ENCODE measurements around the gene HSPB8. TPM values are rescaled to one million over a fixed set of nuclear protein-coding genes. Genes with fewer than 3 reads are reported as not detected.

Gene HSPB8
- total RNA-seq, 1 donor from 2014 or later = 54.6 TPM

GRCh38 chr12:119181202-119181601 lies 2.5 kb downstream of the HSPB8 start:
- Mint-ChIP-seq H3K36me3 (ENCODE audit: low read depth, unreplicated experiment) (peaks cover 6% of the 10 kb centered on the region), H3K4me1 (ENCODE audit: low read depth, unreplicated experiment) (peaks cover 37% of the 10 kb centered on the region), H3K9me3 (ENCODE audit: unreplicated experiment) (no peaks in the 10 kb centered on the region), H3K27ac (ENCODE audit: unreplicated experiment) (peak overlapping the region; percentile 94), H3K4me3 (ENCODE audit: unreplicated experiment) (peak overlapping the region; percentile 91), H3K27me3 (ENCODE audit: low read depth, unreplicated experiment) (no peaks in the 10 kb centered on the region)
- FAIRE-seq (no peak), DNase-seq (ENCODE audit: low read depth) (no peak)
- Histone ChIP-seq H3K36me3 (ENCODE audit: insufficient read depth, low read length) (no peaks in the 10 kb centered on the region), H4K20me1 (ENCODE audit: insufficient read depth, low read length) (peaks cover 7% of the 10 kb centered on the region), H3K4me1 (ENCODE audit: insufficient read depth, low read length) (peaks cover 48% of the 10 kb centered on the region), H3K9ac (ENCODE audit: low read length) (peak overlapping the region; percentile 92), H3K4me3 (ENCODE audit: insufficient read depth, low read depth, low read length) (peak overlapping the region; percentile 66), H3K4me2 (ENCODE audit: low read length) (peak overlapping the region; percentile 86), H2AFZ (ENCODE audit: low read depth, low read length) (peak overlapping the region; percentile 13), H3K79me2 (ENCODE audit: insufficient read depth, low read length) (peaks cover 38% of the 10 kb centered on the region), H3K27me3 (ENCODE audit: insufficient read depth, low read length) (no peaks in the 10 kb centered on the region), H3K9me3 (ENCODE audit: insufficient read depth, low read depth, low read length) (no peaks in the 10 kb centered on the region), H3K27ac (ENCODE audit: low read depth, low read length) (peak overlapping the region; percentile 90)
- TF ChIP-seq CTCF (IDR thresholded peaks at IDR 0.05; ENCODE audit: insufficient read depth, low read depth, low read length) (no peak), EZH2 (IDR thresholded peaks at IDR 0.05; ENCODE audit: insufficient read depth, low read length) (no peak)

- Histone ChIP-seq H3K27ac (ENCODE audit: low read depth, low read length) (no peak overlapping the region), H3K9me3 (ENCODE audit: insufficient read depth, low read depth, low read length) (no peaks in the 10 kb centered on the region)
Observed at GRCh38 chr12:119181944-119182343, 3.2 kb downstream of the HSPB8 start.

More at GRCh38 chr12:119181944-119182343, 3.2 kb downstream of the HSPB8 start:
- no peaks in the 10 kb centered on the region for H3K27me3 ChIP-seq (ENCODE audit: insufficient read depth, low read length)
- peak overlapping the region; percentile 86 for H3K4me2 ChIP-seq (ENCODE audit: low read length)
- no peak overlapping the region for H2AFZ ChIP-seq (ENCODE audit: low read depth, low read length)
- Mint-ChIP-seq H3K27me3 (ENCODE audit: low read depth, unreplicated experiment) (no peaks in the 10 kb centered on the region), H3K36me3 (ENCODE audit: low read depth, unreplicated experiment) (peaks cover 13% of the 10 kb centered on the region), H3K4me3 (ENCODE audit: unreplicated experiment) (peak overlapping the region; percentile 91), H3K4me1 (ENCODE audit: low read depth, unreplicated experiment) (peaks cover 30% of the 10 kb centered on the region), H3K27ac (ENCODE audit: unreplicated experiment) (no peak overlapping the region), H3K9me3 (ENCODE audit: unreplicated experiment) (no peaks in the 10 kb centered on the region)
- H3K79me2 ChIP-seq (ENCODE audit: insufficient read depth, low read length) = peaks cover 38% of the 10 kb centered on the region
- H3K9ac ChIP-seq (ENCODE audit: low read length) = no peak overlapping the region
- H3K4me3 ChIP-seq (ENCODE audit: insufficient read depth, low read depth, low read length) = peak overlapping the region; percentile 66
- FAIRE-seq (no peak), DNase-seq (ENCODE audit: low read depth) (no peak)
- no peak for TF ChIP-seq EZH2 (IDR thresholded peaks at IDR 0.05; ENCODE audit: insufficient read depth, low read length)
- TF ChIP-seq CTCF (IDR thresholded peaks at IDR 0.05; ENCODE audit: insufficient read depth, low read depth, low read length) = no peak
- peaks cover 42% of the 10 kb centered on the region for H3K4me1 ChIP-seq (ENCODE audit: insufficient read depth, low read length)
- H4K20me1 ChIP-seq (ENCODE audit: insufficient read depth, low read length) = peaks cover 14% of the 10 kb centered on the region
- no peaks in the 10 kb centered on the region for H3K36me3 ChIP-seq (ENCODE audit: insufficient read depth, low read length)
